Upper lobe of left lung (tissue), 4 donors: ENCODE results near the gene TF.

Experiments used
- EP300 ChIP-seq, 4 donors: sonication (generic); formaldehyde crosslinking; IDR thresholded peaks; one replicate each; pipeline ENCODE4 v1.5.1; 2017; ENCODE audit warnings: antibody characterized with exemption in 4 of 4, control low read depth in 2 of 4
- POLR2A ChIP-seq, 4 donors: fragments of 450-650 bp; IDR thresholded peaks; one replicate each; pipeline ENCODE4 v1.5.1; 2016 to 2017; ENCODE audit warnings: antibody characterized with exemption in 4 of 4, mild to moderate bottlenecking in 2 of 4
- POLR2AphosphoS5 ChIP-seq, 2 donors: sonication (generic); formaldehyde crosslinking; IDR thresholded peaks; one replicate each; pipeline ENCODE4 v1.5.1; 2017; ENCODE audit warnings: antibody characterized with exemption in 2 of 2
- TF ChIP-seq, protein P1 (sequence below), 6 experiments: fragments of 450-650 bp in 4 of 6; fragments of 200-600 bp in 2 of 6; sonication (generic) in 2 of 6; IDR thresholded peaks; one replicate each; pipeline ENCODE4 v1.5.1; 2016 to 2019; ENCODE audit warnings: antibody characterized with exemption in 6 of 6

DNA sequence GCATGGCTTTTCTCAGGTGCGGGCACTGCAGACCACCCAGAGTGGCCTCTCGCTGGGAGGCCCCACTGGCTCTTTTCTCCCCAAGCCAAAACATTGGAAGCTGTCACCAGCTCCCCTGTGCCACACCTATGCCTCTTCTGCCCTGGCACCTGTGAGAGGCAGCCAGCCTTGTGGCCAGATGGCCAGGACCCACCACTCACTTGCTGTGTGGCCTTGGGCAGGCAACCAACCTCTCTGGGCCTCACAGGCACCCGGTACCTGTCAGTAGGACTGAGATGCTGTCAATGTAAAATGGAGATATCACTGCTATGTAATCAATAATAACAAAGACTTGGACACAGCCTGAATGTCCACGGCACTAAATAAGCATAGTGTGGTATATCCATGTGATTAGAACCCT is 96.0 kb downstream of the TF start:
- TF ChIP-seq, protein P1, sequence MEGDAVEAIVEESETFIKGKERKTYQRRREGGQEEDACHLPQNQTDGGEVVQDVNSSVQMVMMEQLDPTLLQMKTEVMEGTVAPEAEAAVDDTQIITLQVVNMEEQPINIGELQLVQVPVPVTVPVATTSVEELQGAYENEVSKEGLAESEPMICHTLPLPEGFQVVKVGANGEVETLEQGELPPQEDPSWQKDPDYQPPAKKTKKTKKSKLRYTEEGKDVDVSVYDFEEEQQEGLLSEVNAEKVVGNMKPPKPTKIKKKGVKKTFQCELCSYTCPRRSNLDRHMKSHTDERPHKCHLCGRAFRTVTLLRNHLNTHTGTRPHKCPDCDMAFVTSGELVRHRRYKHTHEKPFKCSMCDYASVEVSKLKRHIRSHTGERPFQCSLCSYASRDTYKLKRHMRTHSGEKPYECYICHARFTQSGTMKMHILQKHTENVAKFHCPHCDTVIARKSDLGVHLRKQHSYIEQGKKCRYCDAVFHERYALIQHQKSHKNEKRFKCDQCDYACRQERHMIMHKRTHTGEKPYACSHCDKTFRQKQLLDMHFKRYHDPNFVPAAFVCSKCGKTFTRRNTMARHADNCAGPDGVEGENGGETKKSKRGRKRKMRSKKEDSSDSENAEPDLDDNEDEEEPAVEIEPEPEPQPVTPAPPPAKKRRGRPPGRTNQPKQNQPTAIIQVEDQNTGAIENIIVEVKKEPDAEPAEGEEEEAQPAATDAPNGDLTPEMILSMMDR (IDR thresholded peaks at IDR 0.05) = no peak
- no peak for TF ChIP-seq POLR2A (IDR thresholded peaks at IDR 0.05)
- no peak for TF ChIP-seq EP300 (IDR thresholded peaks at IDR 0.05)
- no peak for TF ChIP-seq POLR2AphosphoS5 (IDR thresholded peaks at IDR 0.05)
